ENCODE data around the gene TBL1XR1.

- no peak for TF ChIP-seq SIN3A (IDR thresholded peaks at IDR 0.05; ENCODE audit: borderline replicate concordance, insufficient read depth, low read length)
- TF ChIP-seq TAF1 (IDR thresholded peaks at IDR 0.05; ENCODE audit: borderline replicate concordance, insufficient read depth, low read length): no peak
- no peak for TF ChIP-seq REST (IDR thresholded peaks at IDR 0.05; ENCODE audit: insufficient read depth in 1 of 2, low read depth in 2 of 2, low read length in 2 of 2)
- TF ChIP-seq POLR2AphosphoS5 (IDR thresholded peaks at IDR 0.05; ENCODE audit: low read depth, low read length): no peak
Measured at GRCh38 chr3:177158461-177158860, 38.8 kb downstream of the TBL1XR1 start.

Data from PFSK-1 (cell line).